ENCODE data around the gene FLOT1.
"Not testable (repeated sequence)": the region's sequence is repeated elsewhere in the genome, so short reads cannot be mapped to it uniquely, and the experiment has no call there.

Gene FLOT1

GRCh38 chr6:30760549-30760948, 18.1 kb upstream of the FLOT1 start:
- Histone ChIP-seq H3K4me2 (ENCODE audit: low read length) (no peak overlapping the region), H3K36me3 (ENCODE audit: control insufficient read depth, low read length) (no peaks in the 10 kb centered on the region), H4K20me1 (ENCODE audit: control insufficient read depth, insufficient read depth, low read depth, low read length) (no peaks in the 10 kb centered on the region), H3K27me3 (ENCODE audit: control insufficient read depth, low read length) (peaks cover 39% of the 10 kb centered on the region), H3K9me2 (replicated peaks; ENCODE audit: control insufficient read depth, low read length) (no peaks in the 10 kb centered on the region), H3K79me2 (ENCODE audit: control insufficient read depth, low read length) (no peaks in the 10 kb centered on the region), H3K4me1 (ENCODE audit: control insufficient read depth, low read length) (no peaks in the 10 kb centered on the region), H3K9me3 (ENCODE audit: control insufficient read depth, insufficient read depth, low read length) (no peaks in the 10 kb centered on the region), H3F3A (ENCODE audit: control insufficient read depth, insufficient read depth) (no peaks in the 10 kb centered on the region), H3K4me3 (ENCODE audit: low read length) (no peak overlapping the region), H3K27ac (ENCODE audit: low read depth, low read length) (no peak overlapping the region)
- TF ChIP-seq EZH2phosphoT487 (IDR thresholded peaks at IDR 0.05; ENCODE audit: borderline replicate concordance, low read length) (no peak), CTCF (IDR thresholded peaks at IDR 0.05; ENCODE audit: low read depth, low read length, poor library complexity, severe bottlenecking) (no peak)

DNA sequence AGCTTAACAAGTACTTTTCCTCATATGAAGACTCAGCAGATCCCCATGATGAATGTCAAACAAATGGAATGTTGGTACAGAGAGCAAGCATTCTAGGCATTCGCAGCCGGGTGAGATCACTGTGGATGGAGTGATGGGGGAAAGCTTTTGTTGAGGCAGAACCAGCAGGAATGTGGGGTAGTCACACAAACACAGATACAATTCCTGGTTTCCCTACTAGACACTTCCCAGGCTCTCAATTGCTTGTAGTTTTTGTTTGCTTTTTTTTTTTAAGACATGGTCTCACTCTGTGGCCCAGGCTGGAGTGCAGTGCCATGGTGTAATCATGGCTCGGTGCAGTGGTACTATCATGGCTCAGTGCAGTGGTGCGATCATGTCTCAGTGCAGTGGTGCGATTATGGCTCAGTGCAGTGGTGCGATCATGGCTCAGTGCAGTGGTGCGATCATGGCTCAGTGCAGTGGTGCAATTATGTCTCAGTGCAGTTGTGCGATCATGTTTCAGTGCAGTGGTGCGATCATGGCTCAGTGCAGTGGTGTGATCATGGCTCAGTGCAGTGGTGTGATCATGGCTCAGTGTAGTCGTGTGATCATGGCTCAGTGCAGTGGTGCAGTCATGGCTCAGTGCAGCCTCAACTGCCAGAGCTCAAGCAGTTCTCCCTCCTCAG, 17.2 kb upstream of the FLOT1 start:
- H3K27ac ChIP-seq (ENCODE audit: low read depth, low read length): no peak overlapping the region
- no peak for TF ChIP-seq CTCF (IDR thresholded peaks at IDR 0.05; ENCODE audit: low read depth, low read length, poor library complexity, severe bottlenecking)
- no peak for TF ChIP-seq EZH2phosphoT487 (IDR thresholded peaks at IDR 0.05; ENCODE audit: borderline replicate concordance, low read length)
- H3K9me2 ChIP-seq (replicated peaks; ENCODE audit: control insufficient read depth, low read length): no peaks in the 10 kb centered on the region
- H3K4me3 ChIP-seq (ENCODE audit: low read length): no peak overlapping the region
- no peaks in the 10 kb centered on the region for H4K20me1 ChIP-seq (ENCODE audit: control insufficient read depth, insufficient read depth, low read depth, low read length)
- H3K9me3 ChIP-seq (ENCODE audit: control insufficient read depth, insufficient read depth, low read length): no peaks in the 10 kb centered on the region
- no peaks in the 10 kb centered on the region for H3K36me3 ChIP-seq (ENCODE audit: control insufficient read depth, low read length)
- H3K79me2 ChIP-seq (ENCODE audit: control insufficient read depth, low read length): no peaks in the 10 kb centered on the region
- no peak overlapping the region for H3K4me2 ChIP-seq (ENCODE audit: low read length)
- peaks cover 39% of the 10 kb centered on the region for H3K27me3 ChIP-seq (ENCODE audit: control insufficient read depth, low read length)
- no peaks in the 10 kb centered on the region for H3K4me1 ChIP-seq (ENCODE audit: control insufficient read depth, low read length)
- H3F3A ChIP-seq (ENCODE audit: control insufficient read depth, insufficient read depth): no peaks in the 10 kb centered on the region

GRCh38 chr6:30757261-30757904, 14.9 kb upstream of the FLOT1 start:
- no peaks in the 10 kb centered on the region for H3F3A ChIP-seq (ENCODE audit: control insufficient read depth, insufficient read depth)
- H3K4me1 ChIP-seq (ENCODE audit: control insufficient read depth, low read length): no peaks in the 10 kb centered on the region
- H3K27ac ChIP-seq (ENCODE audit: low read depth, low read length): no peak overlapping the region
- no peak for TF ChIP-seq CTCF (IDR thresholded peaks at IDR 0.05; ENCODE audit: low read depth, low read length, poor library complexity, severe bottlenecking)
- no peaks in the 10 kb centered on the region for H3K9me2 ChIP-seq (replicated peaks; ENCODE audit: control insufficient read depth, low read length)
- H3K9me3 ChIP-seq (ENCODE audit: control insufficient read depth, insufficient read depth, low read length): no peaks in the 10 kb centered on the region
- H4K20me1 ChIP-seq (ENCODE audit: control insufficient read depth, insufficient read depth, low read depth, low read length): no peaks in the 10 kb centered on the region
- H3K79me2 ChIP-seq (ENCODE audit: control insufficient read depth, low read length): no peaks in the 10 kb centered on the region
- no peak overlapping the region for H3K4me2 ChIP-seq (ENCODE audit: low read length)
- H3K36me3 ChIP-seq (ENCODE audit: control insufficient read depth, low read length): no peaks in the 10 kb centered on the region
- H3K27me3 ChIP-seq (ENCODE audit: control insufficient read depth, low read length): peaks cover 29% of the 10 kb centered on the region
- H3K4me3 ChIP-seq (ENCODE audit: low read length): no peak overlapping the region

- H3K4me1 ChIP-seq (ENCODE audit: control insufficient read depth, low read length): not testable (repeated sequence)
Observed at GRCh38 chr6:30756405-30757003, 14.0 kb upstream of the FLOT1 start.

More at GRCh38 chr6:30756405-30757003, 14.0 kb upstream of the FLOT1 start:
- not testable (repeated sequence) for H3F3A ChIP-seq (ENCODE audit: control insufficient read depth, insufficient read depth); H3K9me2 ChIP-seq (replicated peaks; ENCODE audit: control insufficient read depth, low read length); H3K4me3 ChIP-seq (ENCODE audit: low read length); H3K4me2 ChIP-seq (ENCODE audit: low read length); H3K36me3 ChIP-seq (ENCODE audit: control insufficient read depth, low read length); H3K9me3 ChIP-seq (ENCODE audit: control insufficient read depth, insufficient read depth, low read length); H4K20me1 ChIP-seq (ENCODE audit: control insufficient read depth, insufficient read depth, low read depth, low read length); H3K79me2 ChIP-seq (ENCODE audit: control insufficient read depth, low read length); H3K27ac ChIP-seq (ENCODE audit: low read depth, low read length)
- peaks cover 26% of the 10 kb centered on the region for H3K27me3 ChIP-seq (ENCODE audit: control insufficient read depth, low read length)
